K562 (cell line): ENCODE data around the gene FREM1. TPM values are rescaled to one million over a fixed set of nuclear protein-coding genes. Genes with fewer than 3 reads are reported as not detected.

Experiments
- ATAC-seq: fragments of 200-7000 bp; cut with Tn5 transposase; 3 replicates; pipeline ENCODE4 v1.9.1; 2020; ENCODE audit warnings: moderate library complexity
- BruUV-seq: library from RNA; stranded (reverse); fragments of 400-500 nt; replicated peaks from 2 replicates; lab custom pipeline; 2021; lab: Mats Ljungman, UMichigan
- CTCF ChIA-PET: fragments of 300-600 bp; formaldehyde crosslinking; extraction: SDS; loops from one replicate; lab custom pipeline; 2021; ENCODE audit warnings: low intra/inter-chr PET ratio; lab: Yijun Ruan, JAX
- POLR2A ChIA-PET: fragments of 300-600, 350-650 bp; sonication (Branson Sonifier 250); formaldehyde crosslinking; extraction: SDS; loops from one replicate; lab custom pipeline; 2021; ENCODE audit warnings: antibody characterized with exemption, inconsistent platforms; lab: Yijun Ruan, JAX
- DNase-seq, 4 experiments: peaks; one replicate each; pipeline versions ENCODE4 v3.0.0 to v3.0.0-alpha.2; 2011 to 2018; ENCODE audit warnings: low spot score in 3 of 4, mixed read lengths in 3 of 4; ENCODE audit errors: extremely low read depth in 1 of 4
- FAIRE-seq: peaks from 2 replicates; lab custom pipeline; 2011; peaks lifted over from hg19 to GRCh38; lab: Jason Lieb, UNC
- H2AFZ ChIP-seq: 2 replicates; pipeline ENCODE4 v1.6.0; 2011; ENCODE audit warnings: low read depth, low read length, control low read depth, inconsistent platforms
- H3K27ac ChIP-seq: fragments of 200-600 bp; 3 replicates; pipeline ENCODE4 v1.8.0; 2011; ENCODE audit warnings: low read depth, mild to moderate bottlenecking, control low read depth, inconsistent platforms, low read length, moderate library complexity, mixed read lengths; ENCODE audit errors: extremely low read depth
- H3K27me3 ChIP-seq, 2 experiments: fragments of 300-600 bp in 1 of 2; 2 replicates in 1 of 2; 3 replicates in 1 of 2; pipeline versions ENCODE4 v1.6.0 to v1.8.0; 2011; ENCODE audit warnings: inconsistent platforms in 2 of 2, low read length in 2 of 2, mild to moderate bottlenecking in 1 of 2, mixed read lengths in 1 of 2, moderate library complexity in 1 of 2; ENCODE audit not compliant: control insufficient read depth in 2 of 2, insufficient read depth in 2 of 2
- H3K36me3 ChIP-seq: fragments of 300-600 bp; 3 replicates; pipeline ENCODE4 v1.8.0; 2011; ENCODE audit warnings: mild to moderate bottlenecking, low read length, inconsistent platforms; ENCODE audit not compliant: control insufficient read depth, insufficient read depth
- H3K4me1 ChIP-seq, 2 experiments: fragments of 200-600 bp in 1 of 2; replicated peaks in 1 of 2; 2 replicates in 1 of 2; 3 replicates in 1 of 2; pipeline versions ENCODE4 v1.5.1 to v1.8.0; 2011; ENCODE audit warnings: inconsistent platforms in 2 of 2, low read length in 2 of 2, mild to moderate bottlenecking in 1 of 2, mixed read lengths in 1 of 2, moderate library complexity in 1 of 2; ENCODE audit not compliant: control insufficient read depth in 2 of 2, insufficient read depth in 2 of 2
- H3K4me2 ChIP-seq: 2 replicates; pipeline ENCODE4 v1.6.1; 2011; ENCODE audit warnings: low read length, control low read depth, inconsistent platforms, mixed read lengths; ENCODE audit not compliant: insufficient read depth
- H3K4me3 ChIP-seq: fragments of 200-600 bp; sonication (generic), shearing (Covaris generic); 2 replicates; pipeline ENCODE4 v1.5.1; 2016; ENCODE audit warnings: control low read depth, inconsistent platforms
- H3K79me2 ChIP-seq: fragments of 200-600 bp; 3 replicates; pipeline ENCODE4 v1.8.0; 2011; ENCODE audit warnings: low read length, inconsistent platforms; ENCODE audit not compliant: control insufficient read depth, insufficient read depth
- H3K9ac ChIP-seq, 2 experiments: 2 replicates each; pipeline versions ENCODE4 v1.6.0 to v1.6.1; 2011; ENCODE audit warnings: low read depth in 2 of 2, low read length in 2 of 2, control low read depth in 1 of 2, inconsistent platforms in 1 of 2, mild to moderate bottlenecking in 1 of 2, mixed read lengths in 1 of 2; ENCODE audit not compliant: insufficient read depth in 1 of 2
- H3K9me1 ChIP-seq: one replicate; pipeline ENCODE4 v1.6.0; 2011; ENCODE audit warnings: inconsistent platforms, mild to moderate bottlenecking, low read length, moderate library complexity; ENCODE audit not compliant: control insufficient read depth, insufficient read depth
- H3K9me3 ChIP-seq: replicated peaks from 2 replicates; pipeline ENCODE4 v1.5.1; 2011; ENCODE audit warnings: low read depth, low read length, inconsistent platforms; ENCODE audit not compliant: control insufficient read depth, insufficient read depth
- H4K20me1 ChIP-seq: replicated peaks from 2 replicates; pipeline ENCODE4 v1.6.1; 2011; ENCODE audit warnings: low read length, inconsistent platforms, mixed read lengths; ENCODE audit not compliant: control insufficient read depth, insufficient read depth
- ATF3 ChIP-seq, 2 experiments: fragments of 450-650 bp in 1 of 2; sonication (generic) in 1 of 2; formaldehyde crosslinking in 1 of 2; IDR thresholded peaks in 1 of 2; conservative IDR thresholded peaks in 1 of 2; 2 replicates each; pipeline versions ENCODE4 v1.6.1 to v1.8.1; 2016 to 2023; ENCODE audit warnings: mild to moderate bottlenecking in 2 of 2, moderate library complexity in 2 of 2, inconsistent platforms in 1 of 2, missing genetic modification reagents in 1 of 2
- FUS ChIP-seq: fragments of 200-400 bp; formaldehyde crosslinking; optimal IDR thresholded peaks from 2 replicates; pipeline ENCODE3; 2017; ENCODE audit warnings: low read depth, low read length
- HMGXB4 ChIP-seq: sonication (generic); formaldehyde crosslinking; IDR thresholded peaks from 2 replicates; pipeline ENCODE4 v1.8.1; 2023; ENCODE audit warnings: mild to moderate bottlenecking, missing genetic modification reagents
- SAFB ChIP-seq: fragments of 200-400 bp; formaldehyde crosslinking; IDR thresholded peaks from 2 replicates; pipeline ENCODE4 v1.6.1; 2017; ENCODE audit warnings: low read depth, low read length, borderline replicate concordance
- SOX6 ChIP-seq: fragments of 450-650 bp; IDR thresholded peaks from 2 replicates; pipeline ENCODE4 v1.6.1; 2014; ENCODE audit warnings: mild to moderate bottlenecking
- XRCC5 ChIP-seq: fragments of 200-400 bp; formaldehyde crosslinking; IDR thresholded peaks from 2 replicates; pipeline ENCODE4 v1.6.1; 2017; ENCODE audit warnings: low read depth, mild to moderate bottlenecking, low read length
- ZNF589 ChIP-seq: fragments of 200-800 bp; sonication (Bioruptor generic); IDR thresholded peaks from 2 replicates; pipeline ENCODE4 v1.6.1; 2016; ENCODE audit warnings: low read depth, missing genetic modification characterization, missing compliant biosample characterization
- WGBS: fragments of 100-300 bp; shearing (Covaris generic); methylation state at CpG from one replicate; pipeline ENCODE4 v1.1.6; 2016; ENCODE audit warnings: low coverage, mixed read lengths; ENCODE audit not compliant: insufficient coverage; ENCODE audit errors: missing lambda C conversion rate; 5-methylcytosine and 5-hydroxymethylcytosine counted together
- in situ Hi-C: fragments of 300-500 bp; cut with MboI; formaldehyde crosslinking; loops from 4 replicates; pipeline ENCODE4 v1.15.0; 2018; ENCODE audit warnings: inconsistent platforms, mixed read lengths
- intact Hi-C: fragments of 100-400 bp; cut with micrococcal nuclease; formaldehyde crosslinking; loops from 2 replicates; pipeline ENCODE4 v1.14.2; 2022
- polyA plus RNA-seq, 8 experiments: library from polyadenylated mRNA; depleted of rRNA in 4 of 8; stranded (reverse) in 5 of 8; unstranded in 3 of 8; fragments of >200 nt; fragmentation: Nextera tagmentation in 2 of 8; fragmentation: Illumina TruSeq in 1 of 8; extraction: Ambion mirVana in 2 of 8; extraction: Trizol in 1 of 8; gene quantifications; 2 replicates each; pipeline versions ENCODE4 v1.2.1 to v1.2.3, GENCODE V29; 2011 to 2014; ENCODE audit warnings: inconsistent platforms in 1 of 8, missing spikeins in 1 of 8
- total RNA-seq, 7 experiments: library from RNA; depleted of rRNA in 6 of 7; stranded (reverse); fragments of >200 nt in 6 of 7; fragmentation: Illumina TruSeq in 2 of 7; extraction: Trizol in 2 of 7; gene quantifications; 2 replicates each; pipeline versions ENCODE4 v1.2.1 to v1.2.3, GENCODE V29; 2011 to 2021; ENCODE audit warnings: low replicate concordance in 1 of 7

Gene FREM1
- total and polyA plus RNA-seq, 9 of the 15 experiments (the other 6 are each of a cell fraction or from before 2014, with no cell fraction given) = 0.03 to 0.24 (median 0.13) TPM; not detected in 2

GRCh38 chr9:14945351-14945750 lies 35.1 kb upstream of the FREM1 start:
- Histone ChIP-seq H3K9me3 (no peaks in the 10 kb centered on the region), H3K4me3 (no peak overlapping the region), H2AFZ (no peak overlapping the region), H3K36me3 (no peaks in the 10 kb centered on the region), H4K20me1 (no peaks in the 10 kb centered on the region), H3K9me1 (no peaks in the 10 kb centered on the region), H3K9ac (no peak overlapping the region), H3K27me3 (no peaks in the 10 kb centered on the region), H3K4me1 (no peaks in the 10 kb centered on the region; a peak in 1 of 5 replicates), H3K79me2 (no peaks in the 10 kb centered on the region), H3K4me2 (no peak overlapping the region), H3K27ac (no peak overlapping the region)
- no peak for FAIRE-seq
- in situ Hi-C loops = no loop called here
- BruUV-seq = no TSS peak
- no peak for DNase-seq
- CTCF ChIA-PET = no interaction called here
- ATAC-seq = no peak
- POLR2A ChIA-PET = interaction anchor here (0.9 to 1.2 kb wide), 3 partner anchors 10 to 19 kb away, joined by 3 to 4 read pairs (median 3); no protein-coding TSS in a partner anchor
- no peak for TF ChIP-seq ZNF589 (CRISPR knock-in tag)
- TF ChIP-seq FUS = no peak
- TF ChIP-seq SOX6 = no peak
- TF ChIP-seq HMGXB4 (CRISPR knock-in tag) = no peak
- TF ChIP-seq ATF3 (IDR thresholded peaks at IDR 0.05) = no peak
- TF ChIP-seq ATF3 (CRISPR knock-in tag; conservative IDR thresholded peaks at IDR 0.05) = no peak
- TF ChIP-seq SAFB = no peak
- TF ChIP-seq XRCC5 = no peak
- intact Hi-C loops = no loop called here
- WGBS = 26% methylated on average over 3 of the region's 4 CpGs
